Esophagus muscularis mucosa (tissue), 4 donors: ENCODE measurements around the gene EIF4G2.

Source experiments
- EP300 ChIP-seq: sonication (generic); formaldehyde crosslinking; IDR thresholded peaks from one replicate; pipeline ENCODE4 v1.6.1; 2017; ENCODE audit warnings: antibody characterized with exemption
- POLR2A ChIP-seq: fragments of 450-650 bp; IDR thresholded peaks from one replicate; pipeline ENCODE4 v1.6.1; 2017; ENCODE audit warnings: antibody characterized with exemption, moderate library complexity, mild to moderate bottlenecking, low read depth
- POLR2AphosphoS5 ChIP-seq, 2 donors: sonication (generic); formaldehyde crosslinking; IDR thresholded peaks; one replicate each; pipeline ENCODE4 v1.6.1; 2017; ENCODE audit warnings: antibody characterized with exemption in 2 of 2
- TF ChIP-seq, protein P1 (sequence below), 3 experiments: fragments of 200-600 bp in 2 of 3; fragments of 450-650 bp in 1 of 3; sonication (generic) in 2 of 3; IDR thresholded peaks; one replicate each; pipeline ENCODE4 v1.5.1; 2017 to 2019; ENCODE audit warnings: antibody characterized with exemption in 3 of 3, mild to moderate bottlenecking in 2 of 3, moderate library complexity in 1 of 3

DNA sequence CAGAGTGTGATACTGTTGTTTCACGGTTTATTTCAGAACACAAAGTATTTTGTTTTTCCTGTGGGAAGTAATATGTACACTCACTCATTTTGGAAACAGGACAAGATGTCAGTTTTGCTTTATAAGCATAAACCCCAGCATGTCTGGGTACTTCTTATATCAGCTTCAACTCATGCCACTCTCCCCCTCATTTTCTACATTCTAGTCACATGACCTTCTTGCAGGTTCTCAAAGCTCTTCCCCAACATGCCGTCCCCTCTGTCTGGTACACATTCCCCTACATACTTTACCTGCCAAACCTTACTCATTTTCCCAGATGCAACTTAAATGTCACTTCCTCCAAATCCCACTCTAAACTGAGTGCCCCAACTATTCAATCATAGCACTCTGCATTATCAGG lies 59.2 kb downstream of the EIF4G2 start:
- TF ChIP-seq, protein P1, sequence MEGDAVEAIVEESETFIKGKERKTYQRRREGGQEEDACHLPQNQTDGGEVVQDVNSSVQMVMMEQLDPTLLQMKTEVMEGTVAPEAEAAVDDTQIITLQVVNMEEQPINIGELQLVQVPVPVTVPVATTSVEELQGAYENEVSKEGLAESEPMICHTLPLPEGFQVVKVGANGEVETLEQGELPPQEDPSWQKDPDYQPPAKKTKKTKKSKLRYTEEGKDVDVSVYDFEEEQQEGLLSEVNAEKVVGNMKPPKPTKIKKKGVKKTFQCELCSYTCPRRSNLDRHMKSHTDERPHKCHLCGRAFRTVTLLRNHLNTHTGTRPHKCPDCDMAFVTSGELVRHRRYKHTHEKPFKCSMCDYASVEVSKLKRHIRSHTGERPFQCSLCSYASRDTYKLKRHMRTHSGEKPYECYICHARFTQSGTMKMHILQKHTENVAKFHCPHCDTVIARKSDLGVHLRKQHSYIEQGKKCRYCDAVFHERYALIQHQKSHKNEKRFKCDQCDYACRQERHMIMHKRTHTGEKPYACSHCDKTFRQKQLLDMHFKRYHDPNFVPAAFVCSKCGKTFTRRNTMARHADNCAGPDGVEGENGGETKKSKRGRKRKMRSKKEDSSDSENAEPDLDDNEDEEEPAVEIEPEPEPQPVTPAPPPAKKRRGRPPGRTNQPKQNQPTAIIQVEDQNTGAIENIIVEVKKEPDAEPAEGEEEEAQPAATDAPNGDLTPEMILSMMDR (IDR thresholded peaks at IDR 0.05) = no peak
- TF ChIP-seq POLR2A (no peak), POLR2AphosphoS5 (IDR thresholded peaks at IDR 0.05) (no peak), EP300 (no peak)
